ENCODE data around the gene TSPAN3. TPM values are rescaled to one million over a fixed set of nuclear protein-coding genes. Genes with fewer than 3 reads are reported as not detected.

The TSPAN3 gene
- polyA plus RNA-seq, 3 donors from 2014 or later, result 96.3 to 145 (median 105) TPM

- Mint-ChIP-seq H3K9me3 (no peaks in the 10 kb centered on the region), H3K36me3 (peaks cover 0 to 13% (median 6%) of the 10 kb centered on the region in 3 donors), H3K4me1 (peaks cover 98 to 100% of the 10 kb centered on the region in 2 donors), H3K4me3 (peak overlapping the region; percentile 27 to 91 (median 45)), H3K27me3 (ENCODE audit: low read depth in 3 of 3) (peaks cover 8 to 18% (median 18%) of the 10 kb centered on the region in 3 donors), H3K27ac (peak overlapping the region; percentile 62 to 99 (median 90))
- no peak for DNase-seq
Observed at GRCh38 chr15:77017761-77018720, 52.9 kb downstream of the TSPAN3 start.

GRCh38 chr15:77017091-77017660 is 53.7 kb downstream of the TSPAN3 start:
- peak overlapping the region; percentile 62 to 99 (median 92) for H3K27ac Mint-ChIP-seq
- peaks cover 0 to 11% (median 5%) of the 10 kb centered on the region in 3 donors for H3K36me3 Mint-ChIP-seq
- peaks cover 8 to 19% (median 17%) of the 10 kb centered on the region in 3 donors for H3K27me3 Mint-ChIP-seq (ENCODE audit: low read depth in 3 of 3)
- H3K4me1 Mint-ChIP-seq, result peaks cover 98 to 99% of the 10 kb centered on the region in 2 donors
- no peak for DNase-seq
- H3K9me3 Mint-ChIP-seq, result no peaks in the 10 kb centered on the region
- H3K4me3 Mint-ChIP-seq, result peak overlapping the region; percentile 45 to 91 (median 83)

GRCh38 chr15:77016321-77016695 is 54.6 kb downstream of the TSPAN3 start:
- Mint-ChIP-seq H3K9me3 (no peaks in the 10 kb centered on the region), H3K4me1 (peaks cover 98 to 99% of the 10 kb centered on the region in 2 donors), H3K27ac (peak overlapping the region; percentile 91 to 99 (median 96)), H3K27me3 (ENCODE audit: low read depth in 3 of 3) (peaks cover 8 to 19% (median 12%) of the 10 kb centered on the region in 3 donors), H3K36me3 (peaks cover 0 to 9% (median 3%) of the 10 kb centered on the region in 3 donors), H3K4me3 (peak overlapping the region; percentile 80 to 91 (median 86))
- DNase-seq, result no peak

GRCh38 chr15:77015646-77016320 is 55.1 kb downstream of the TSPAN3 start:
- H3K9me3 Mint-ChIP-seq, result no peaks in the 10 kb centered on the region
- peak overlapping the region; percentile 80 to 91 (median 86) for H3K4me3 Mint-ChIP-seq
- H3K4me1 Mint-ChIP-seq, result peaks cover 98 to 99% of the 10 kb centered on the region in 2 donors
- DNase-seq, result no peak
- peaks cover 0 to 9% (median 3%) of the 10 kb centered on the region in 3 donors for H3K36me3 Mint-ChIP-seq
- H3K27ac Mint-ChIP-seq, result peak overlapping the region; percentile 91 to 99 (median 96)
- H3K27me3 Mint-ChIP-seq (ENCODE audit: low read depth in 3 of 3), result peaks cover 8 to 16% (median 12%) of the 10 kb centered on the region in 3 donors

GRCh38 chr15:77014132-77015081 is 56.5 kb downstream of the TSPAN3 start:
- H3K27me3 Mint-ChIP-seq (ENCODE audit: low read depth in 3 of 3), result peaks cover 8 to 16% (median 12%) of the 10 kb centered on the region in 3 donors

GRCh38 chr15:77013776-77014131 is 57.2 kb downstream of the TSPAN3 start:
- Mint-ChIP-seq H3K4me3 (peak overlapping the region; percentile 80 to 91 (median 86)), H3K36me3 (peaks cover 0 to 6% (median 4%) of the 10 kb centered on the region in 3 donors), H3K27ac (peak overlapping the region; percentile 91 to 99 (median 96)), H3K4me1 (peaks cover 98 to 99% of the 10 kb centered on the region in 2 donors), H3K27me3 (ENCODE audit: low read depth in 3 of 3) (peaks cover 10 to 16% (median 12%) of the 10 kb centered on the region in 3 donors), H3K9me3 (no peaks in the 10 kb centered on the region)
- DNase-seq, result peak; percentile 90 to 91 (median 91)

More at GRCh38 chr15:77014132-77015081, 56.5 kb downstream of the TSPAN3 start:
- H3K9me3 Mint-ChIP-seq, result no peaks in the 10 kb centered on the region
- H3K4me1 Mint-ChIP-seq, result peaks cover 98 to 99% of the 10 kb centered on the region in 2 donors
- peak; percentile 82 to 87 (median 86) for DNase-seq
- H3K4me3 Mint-ChIP-seq, result peak overlapping the region; percentile 80 to 91 (median 86)
- H3K27ac Mint-ChIP-seq, result peak overlapping the region; percentile 91 to 99 (median 96)
- peaks cover 0 to 9% (median 6%) of the 10 kb centered on the region in 3 donors for H3K36me3 Mint-ChIP-seq

GRCh38 chr15:77012868-77013267 is 58.0 kb downstream of the TSPAN3 start:
- peak; percentile 68 to 72 (median 69) for DNase-seq
- peaks cover 10 to 16% (median 12%) of the 10 kb centered on the region in 3 donors for H3K27me3 Mint-ChIP-seq (ENCODE audit: low read depth in 3 of 3)
- H3K4me3 Mint-ChIP-seq, result peak overlapping the region; percentile 80 to 91 (median 86)
- H3K9me3 Mint-ChIP-seq, result no peaks in the 10 kb centered on the region
- H3K4me1 Mint-ChIP-seq, result peaks cover 96 to 97% of the 10 kb centered on the region in 2 donors
- H3K36me3 Mint-ChIP-seq, result peaks cover 0 to 6% (median 0%) of the 10 kb centered on the region in 3 donors
- H3K27ac Mint-ChIP-seq, result peak overlapping the region; percentile 91 to 99 (median 96)

GRCh38 chr15:77012117-77012712 is 58.7 kb downstream of the TSPAN3 start:
- Mint-ChIP-seq H3K27ac (peak overlapping the region; percentile 91 to 99 (median 96)), H3K9me3 (no peaks in the 10 kb centered on the region), H3K27me3 (ENCODE audit: low read depth in 3 of 3) (peaks cover 10 to 16% (median 11%) of the 10 kb centered on the region in 3 donors), H3K36me3 (peaks cover 0 to 6% (median 0%) of the 10 kb centered on the region in 3 donors), H3K4me3 (peak overlapping the region; percentile 80 to 91 (median 86)), H3K4me1 (peaks cover 91 to 95% of the 10 kb centered on the region in 2 donors)
- DNase-seq, result no peak

GRCh38 chr15:77010857-77011256 is 60.1 kb downstream of the TSPAN3 start:
- Mint-ChIP-seq H3K27ac (peak overlapping the region; percentile 89 to 98 (median 91)), H3K4me1 (peaks cover 93 to 95% of the 10 kb centered on the region in 2 donors), H3K9me3 (no peaks in the 10 kb centered on the region), H3K4me3 (peak overlapping the region; percentile 15 to 61 (median 45)), H3K36me3 (peaks cover 0 to 6% (median 0%) of the 10 kb centered on the region in 3 donors), H3K27me3 (ENCODE audit: low read depth in 3 of 3) (peaks cover 10 to 16% (median 11%) of the 10 kb centered on the region in 3 donors)
- DNase-seq, result no peak

- no peak for DNase-seq
- H3K27ac Mint-ChIP-seq, result peak overlapping the region; percentile 89 to 98 (median 91)
- H3K36me3 Mint-ChIP-seq, result peaks cover 0 to 6% (median 0%) of the 10 kb centered on the region in 3 donors
- H3K27me3 Mint-ChIP-seq (ENCODE audit: low read depth in 3 of 3), result peaks cover 10 to 14% (median 11%) of the 10 kb centered on the region in 3 donors
- H3K4me1 Mint-ChIP-seq, result peaks cover 93 to 95% of the 10 kb centered on the region in 2 donors
- H3K9me3 Mint-ChIP-seq, result no peaks in the 10 kb centered on the region
- peak overlapping the region; percentile 15 to 61 (median 35) for H3K4me3 Mint-ChIP-seq
Observed at GRCh38 chr15:77010312-77010686, 60.6 kb downstream of the TSPAN3 start.

GRCh38 chr15:77009646-77010311 is 61.1 kb downstream of the TSPAN3 start:
- H3K36me3 Mint-ChIP-seq, result peaks cover 0 to 6% (median under 1%) of the 10 kb centered on the region in 3 donors
- H3K4me1 Mint-ChIP-seq, result peaks cover 93 to 94% of the 10 kb centered on the region in 2 donors
- peak overlapping the region; percentile 14 to 53 (median 24) for H3K4me3 Mint-ChIP-seq
- H3K27me3 Mint-ChIP-seq (ENCODE audit: low read depth in 3 of 3), result peaks cover 10 to 13% (median 11%) of the 10 kb centered on the region in 3 donors
- no peak for DNase-seq
- no peaks in the 10 kb centered on the region for H3K9me3 Mint-ChIP-seq
- peak overlapping the region; percentile 89 to 98 (median 91) for H3K27ac Mint-ChIP-seq

Measured in immature natural killer cell (primary cell).